Hypothalamus (tissue), 51 donors: ENCODE results near the gene FOXK1.

Experiments used
- DNase-seq, 51 donors: peaks; one replicate each; lab custom pipeline; 2025; lab: John Stamatoyannopoulos, UW

Gene FOXK1

DNA sequence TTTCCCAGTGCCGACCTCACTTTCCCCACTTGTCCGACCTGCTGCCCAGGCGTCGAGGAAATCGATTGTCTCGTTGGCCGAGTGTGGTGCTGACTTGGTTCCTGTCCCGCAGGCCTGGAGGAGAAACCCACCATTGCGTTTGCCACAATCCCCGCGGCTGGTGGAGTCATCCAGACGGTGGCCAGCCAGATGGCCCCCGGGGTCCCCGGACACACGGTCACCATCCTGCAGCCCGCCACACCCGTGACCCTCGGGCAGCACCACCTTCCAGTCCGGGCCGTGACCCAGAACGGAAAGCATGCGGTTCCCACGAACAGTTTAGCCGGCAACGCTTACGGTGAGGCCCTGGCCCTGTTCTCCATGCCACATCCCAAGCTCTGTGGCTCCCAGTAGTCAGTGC lies 78.9 kb downstream of the FOXK1 start:
- no peak for DNase-seq

DNA sequence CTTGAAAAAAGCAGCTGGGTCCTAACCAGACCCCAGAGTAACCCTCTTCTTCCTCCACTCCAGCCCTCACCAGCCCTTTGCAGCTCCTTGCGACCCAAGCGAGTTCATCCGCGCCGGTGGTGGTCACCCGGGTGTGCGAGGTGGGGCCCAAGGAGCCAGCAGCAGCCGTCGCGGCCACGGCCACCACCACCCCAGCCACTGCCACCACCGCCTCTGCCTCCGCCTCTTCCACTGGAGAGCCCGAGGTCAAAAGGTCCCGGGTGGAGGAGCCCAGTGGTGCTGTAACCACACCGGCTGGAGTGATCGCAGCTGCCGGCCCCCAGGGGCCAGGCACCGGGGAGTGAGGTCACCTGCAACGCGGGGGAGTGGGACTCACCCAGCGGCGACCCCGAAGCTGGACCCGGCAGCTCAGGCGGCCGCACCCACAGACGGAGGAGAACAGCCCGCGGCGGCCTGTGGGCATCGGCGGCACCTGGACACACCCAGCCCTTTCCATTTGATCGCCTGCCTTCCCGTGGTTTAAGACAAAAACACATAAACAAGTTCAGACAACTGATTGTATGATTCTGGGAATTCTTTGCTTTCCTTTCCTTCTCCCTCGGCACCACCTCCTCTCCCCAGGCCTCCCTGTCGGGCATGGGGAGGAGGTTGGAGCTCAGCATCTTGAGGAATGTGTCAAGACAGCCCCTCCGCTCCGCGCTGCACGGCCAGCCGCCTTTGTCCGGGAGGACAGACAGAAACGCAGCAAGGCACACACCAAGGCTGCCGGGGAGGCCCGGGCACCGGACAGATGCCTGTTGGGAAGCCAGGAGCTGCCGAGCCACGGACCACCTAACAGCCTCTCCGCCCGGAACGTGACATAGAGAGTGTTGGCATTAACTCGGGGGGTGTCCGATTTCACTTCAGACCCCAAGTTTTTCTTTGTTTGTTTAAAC lies 80.3 kb downstream of the FOXK1 start:
- no peak for DNase-seq

DNA sequence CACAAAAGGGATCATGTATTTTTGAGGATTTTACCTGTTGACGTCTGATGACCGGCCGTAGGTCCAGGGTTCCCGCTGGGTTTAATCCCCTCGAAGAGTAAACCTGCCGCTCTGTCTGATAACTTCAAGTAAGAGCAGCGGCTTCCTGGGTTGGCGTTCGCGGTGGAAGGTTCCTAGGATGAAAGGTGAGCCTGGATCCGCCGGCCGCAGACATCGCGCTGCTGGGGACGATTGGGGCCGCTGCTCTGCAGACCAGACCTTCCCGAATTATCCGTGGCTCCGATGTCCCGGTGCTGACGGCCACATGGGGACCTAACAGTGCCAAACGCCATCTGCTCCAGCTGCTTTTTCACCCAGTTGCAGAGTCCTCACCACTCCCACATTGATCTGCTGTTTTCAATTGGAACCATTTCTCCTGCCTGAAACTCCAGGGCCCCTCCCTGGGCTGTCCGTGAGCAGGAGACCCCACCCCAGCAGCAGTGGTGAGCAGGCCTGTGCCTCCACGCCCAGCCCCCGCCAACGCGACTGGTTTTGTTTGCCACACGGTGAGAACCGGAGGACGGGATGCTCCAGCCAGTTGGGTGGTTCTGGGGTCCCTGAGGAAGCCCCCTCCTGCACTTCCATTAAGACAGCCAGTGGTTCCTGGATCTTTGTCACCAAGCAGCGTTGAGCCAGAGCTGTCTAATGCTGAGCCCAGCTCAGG lies 81.1 kb downstream of the FOXK1 start:
- DNase-seq, result no peak

DNA sequence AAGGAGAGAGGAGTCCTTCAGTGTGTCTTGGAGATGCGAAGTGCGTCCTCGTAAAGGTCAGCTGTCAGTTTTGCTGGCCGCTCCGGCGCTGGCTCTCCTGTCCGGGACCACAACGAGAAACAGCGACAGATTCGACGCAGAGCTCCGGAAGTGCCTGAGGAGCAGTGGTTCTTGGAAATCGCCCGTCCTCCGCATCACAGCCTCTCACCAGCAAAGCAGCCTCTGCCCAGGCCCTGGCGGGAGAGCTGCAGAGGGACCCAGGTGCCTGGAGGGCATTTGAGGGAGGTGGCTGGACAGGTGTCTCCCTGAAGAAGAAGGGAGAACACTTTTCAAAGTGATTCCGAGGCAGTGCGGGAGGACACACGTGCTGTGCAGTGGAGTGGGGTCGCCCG lies 81.7 kb downstream of the FOXK1 start:
- no peak for DNase-seq

DNA sequence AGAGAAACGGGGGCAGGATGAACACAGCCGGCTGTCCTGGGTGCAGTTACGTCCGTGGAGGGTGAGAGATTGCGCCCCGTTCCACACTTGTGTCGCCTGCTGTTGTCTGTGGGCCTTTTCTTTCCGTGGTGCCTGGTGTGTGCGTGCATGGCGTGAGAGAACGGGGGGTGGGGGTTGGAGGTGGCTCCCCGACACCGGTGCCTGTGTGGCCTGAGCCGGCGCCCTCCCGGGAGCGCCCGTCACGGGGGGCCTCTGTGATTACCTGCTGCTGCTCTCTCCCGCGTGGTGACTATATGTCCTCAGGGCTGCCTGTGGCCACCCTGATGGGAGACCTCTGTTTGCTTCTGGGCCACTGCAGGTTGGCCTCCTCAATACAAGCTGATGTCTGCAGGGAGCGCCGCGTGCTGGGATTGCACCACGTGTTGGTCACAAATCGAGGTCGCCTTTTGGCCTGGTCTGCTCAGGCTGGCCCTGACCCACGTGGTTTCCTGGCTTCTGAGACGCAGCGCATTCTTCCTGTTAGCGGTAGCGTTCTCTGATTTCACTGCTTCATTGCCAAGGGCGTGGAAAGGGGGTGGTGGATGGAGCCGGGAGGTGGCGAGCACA lies 82.4 kb downstream of the FOXK1 start:
- DNase-seq, result no peak

DNA sequence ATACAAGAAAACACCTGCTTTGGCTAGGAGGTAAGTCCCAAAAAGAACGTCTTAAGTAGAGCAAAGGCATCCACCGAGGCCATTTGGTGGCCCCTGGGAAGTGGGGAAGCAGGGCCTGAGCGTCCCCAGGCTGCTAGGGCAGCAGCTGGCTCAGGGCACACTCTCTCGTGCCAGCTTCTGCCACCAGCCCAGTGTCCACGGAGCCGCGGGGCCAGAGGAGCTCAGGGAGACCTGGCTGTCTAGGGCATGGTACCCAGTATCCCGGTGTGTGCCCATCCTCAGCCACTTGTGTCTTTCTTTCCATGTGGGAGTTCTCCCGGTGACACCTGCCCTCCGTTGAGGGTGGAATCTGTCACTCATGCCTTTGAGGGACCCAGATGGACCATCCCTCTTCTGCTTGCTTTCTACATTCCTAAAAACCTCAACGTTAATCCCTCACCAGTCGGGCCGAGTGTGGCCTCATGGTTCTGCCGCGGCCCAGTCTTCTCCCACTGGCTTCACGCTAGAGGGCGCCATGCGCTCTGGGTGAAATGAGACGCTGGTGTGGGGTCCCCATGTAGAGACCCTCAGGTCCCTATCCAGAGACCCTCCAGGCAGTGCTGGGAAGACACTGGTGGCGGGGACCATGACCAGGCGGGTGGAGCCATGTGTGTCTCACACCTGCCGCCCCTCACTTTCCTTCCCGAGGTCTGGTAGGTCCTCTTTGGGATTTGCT lies 83.8 kb downstream of the FOXK1 start:
- DNase-seq, result no peak

DNA sequence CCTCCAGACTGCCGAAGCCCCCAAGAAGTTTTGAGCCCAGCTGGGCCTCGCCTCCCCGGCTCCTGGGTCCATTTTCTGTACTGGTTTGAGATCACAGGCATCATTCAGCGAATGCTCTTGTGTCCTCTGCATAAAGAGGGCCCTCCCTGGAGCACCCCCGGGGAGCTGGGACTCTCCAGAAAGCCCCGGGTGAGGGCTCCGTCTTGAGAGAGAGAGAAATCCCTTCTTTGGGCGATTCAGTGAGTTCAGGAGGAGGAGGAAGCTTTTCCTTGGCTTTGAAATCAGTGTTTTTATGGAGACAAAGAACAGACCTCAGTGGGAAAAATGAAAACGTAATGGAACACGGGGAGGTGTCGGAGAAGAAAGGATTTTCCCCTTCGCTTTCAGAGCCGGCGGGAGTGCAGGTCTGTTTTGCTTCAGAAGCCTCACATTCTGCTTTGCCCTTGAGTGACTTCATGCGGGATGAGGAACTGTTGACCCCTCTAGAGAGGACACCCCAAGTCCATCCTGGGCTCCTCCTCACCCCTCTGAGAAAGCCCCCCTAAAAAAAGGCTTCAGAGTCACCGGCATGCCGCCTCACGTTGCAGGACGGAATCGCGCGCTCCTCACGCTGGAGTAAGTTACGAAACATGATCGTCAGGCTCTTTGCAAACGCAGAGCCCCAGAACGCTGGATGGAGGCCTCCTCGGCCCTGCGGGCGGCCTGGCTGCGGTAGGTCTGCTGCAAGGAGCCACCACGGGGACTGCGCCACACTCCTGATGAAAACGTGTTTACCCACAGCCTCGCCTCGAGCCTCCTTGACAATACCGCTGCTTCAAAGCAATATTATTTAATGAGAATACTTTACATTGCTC lies 84.8 kb downstream of the FOXK1 start:
- DNase-seq, result no peak

DNA sequence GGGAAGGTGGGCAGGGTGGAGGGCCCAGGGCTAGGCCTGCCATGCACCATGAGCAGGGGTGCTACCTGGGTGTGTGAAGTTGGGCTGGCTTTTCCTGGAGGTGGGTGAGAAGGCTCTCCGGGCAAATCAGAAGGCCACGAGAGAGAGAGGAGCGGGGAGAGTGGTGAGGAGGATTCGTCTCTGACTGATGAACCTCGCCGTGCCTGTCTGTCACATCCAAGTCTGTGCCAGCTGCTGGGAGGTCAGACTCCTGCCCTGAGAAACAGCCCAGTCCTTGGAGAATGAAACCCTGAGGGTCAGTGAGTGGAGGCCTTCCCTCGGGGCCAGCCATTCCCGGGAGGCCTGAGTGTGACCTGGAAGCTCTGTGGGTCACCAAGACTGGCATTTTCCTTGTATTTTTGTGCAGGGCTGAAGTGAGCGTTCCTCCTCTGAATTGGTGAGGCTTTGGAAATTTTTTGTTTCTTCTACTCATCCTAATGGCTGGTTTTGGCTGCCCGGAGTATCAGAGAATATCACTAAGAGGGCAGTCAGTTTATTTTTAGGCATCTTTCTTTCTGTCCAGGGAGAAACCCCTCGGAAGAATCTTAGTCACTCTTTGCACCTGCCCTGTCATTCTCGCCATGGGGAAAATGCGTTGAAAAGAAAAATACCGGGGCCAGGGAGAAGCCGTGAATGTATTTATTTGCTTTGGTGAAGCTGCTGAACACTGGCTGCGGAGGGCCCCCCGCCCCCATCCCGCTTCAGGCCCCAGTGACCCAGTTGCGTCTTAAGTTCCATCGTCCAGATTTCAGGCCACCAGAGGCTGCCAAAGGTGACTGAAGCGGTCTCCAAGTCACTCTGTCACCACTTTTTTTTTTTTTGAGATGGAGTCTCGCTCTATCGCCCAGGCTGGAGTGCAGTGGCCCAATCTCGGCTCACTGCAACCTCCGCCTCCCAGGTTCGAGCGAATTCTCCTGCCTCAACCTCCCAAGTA lies 86.8 kb downstream of the FOXK1 start:
- DNase-seq, result no peak

DNA sequence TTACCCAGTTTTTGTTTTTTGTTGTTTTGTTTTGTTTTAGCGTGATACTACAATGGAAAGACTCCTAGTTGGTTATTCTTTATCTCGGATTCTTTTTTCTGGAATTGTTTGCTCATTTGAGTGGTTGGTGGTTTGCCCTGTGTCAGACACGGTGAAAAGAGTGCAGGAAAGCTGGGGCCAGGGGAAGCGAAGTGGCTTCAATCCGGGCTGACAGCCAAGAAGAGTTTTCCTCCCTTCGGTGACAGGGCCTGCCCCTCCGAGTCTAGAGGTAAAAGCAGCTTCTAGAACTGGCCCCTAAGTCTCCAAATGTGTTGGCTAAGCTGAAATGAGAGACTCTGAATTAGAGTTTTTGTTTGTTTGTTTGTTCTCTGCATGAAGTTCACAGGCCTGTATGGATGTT lies 87.7 kb downstream of the FOXK1 start:
- peak in 2 of 51 donors; percentile 10 to 21 for DNase-seq

DNA sequence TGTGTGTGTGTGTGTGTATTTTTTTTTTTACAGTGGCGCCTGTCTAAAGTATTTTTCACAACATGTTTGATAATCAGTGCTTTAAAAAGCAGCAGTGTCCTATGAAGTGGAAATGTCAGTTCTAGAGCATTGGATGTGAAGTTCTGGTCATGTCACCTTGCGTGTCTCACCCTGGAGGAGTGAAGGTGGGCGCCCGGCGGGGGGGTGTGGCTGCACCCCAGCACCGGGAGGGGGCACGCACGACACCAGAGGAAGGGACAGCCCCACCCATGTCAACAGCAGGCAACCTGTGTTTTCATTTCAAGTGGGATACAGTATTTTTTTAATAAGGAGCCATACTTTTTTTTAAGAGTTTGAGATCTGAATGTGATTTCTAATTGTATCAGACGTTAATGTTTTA lies 88.8 kb downstream of the FOXK1 start:
- DNase-seq, result no peak

DNA sequence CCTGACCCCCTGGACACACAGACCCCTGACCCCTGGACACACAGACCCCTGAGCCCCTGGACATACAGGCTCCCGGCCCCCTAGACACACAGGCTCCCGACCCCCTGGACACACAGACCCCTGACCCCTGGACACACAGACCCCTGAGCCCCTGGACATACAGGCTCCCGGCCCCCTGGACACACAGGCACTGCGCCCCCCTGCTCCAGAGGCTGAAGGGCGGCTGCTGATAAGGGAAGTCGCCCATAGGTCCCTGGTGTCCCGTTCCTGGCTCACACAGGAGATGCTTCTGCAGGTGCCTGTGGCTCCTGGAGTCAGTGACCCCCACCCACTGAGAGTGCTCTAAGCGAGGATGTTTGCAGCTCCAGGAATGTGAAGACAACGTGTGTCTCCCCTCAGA lies 89.6 kb downstream of the FOXK1 start:
- no peak for DNase-seq

DNA sequence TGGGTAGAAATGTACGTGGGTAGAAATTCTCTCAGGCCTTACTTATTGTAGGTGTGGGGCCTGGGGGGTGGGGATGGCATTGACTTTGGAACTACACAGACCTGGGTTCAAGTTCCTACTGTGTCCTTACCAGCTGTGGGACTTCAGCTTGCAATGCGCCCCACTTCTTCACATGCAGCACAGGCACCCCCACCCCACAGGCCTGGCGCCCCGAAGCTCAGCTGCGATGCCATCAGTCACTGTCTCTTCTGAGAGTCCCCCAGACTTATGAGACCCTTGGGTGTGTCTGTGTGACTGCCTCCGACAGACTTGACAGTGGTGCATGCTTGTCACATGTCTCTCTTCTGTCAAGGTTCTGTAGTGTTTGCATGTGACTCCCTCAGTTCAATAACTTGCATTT lies 90.2 kb downstream of the FOXK1 start:
- DNase-seq, result no peak

DNA sequence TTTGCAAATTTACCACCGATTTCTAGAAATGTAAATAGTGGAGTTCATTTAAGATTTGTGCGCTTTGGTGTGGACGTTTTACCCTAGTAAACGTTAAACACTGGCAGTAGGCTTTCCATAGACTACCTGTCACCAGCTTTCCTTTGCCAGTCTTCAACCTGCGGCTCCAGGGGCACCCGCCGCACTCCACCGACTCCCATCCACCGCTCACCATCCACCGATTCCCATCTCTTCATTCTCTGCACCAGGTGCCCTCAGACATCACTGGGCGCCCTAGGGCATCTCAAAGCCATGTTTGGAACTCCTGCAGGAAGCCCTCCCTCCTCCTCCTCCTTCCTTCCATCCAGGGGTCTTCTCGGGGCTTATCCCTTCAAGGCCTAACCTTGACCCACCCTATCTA lies 91.9 kb downstream of the FOXK1 start:
- no peak for DNase-seq

DNA sequence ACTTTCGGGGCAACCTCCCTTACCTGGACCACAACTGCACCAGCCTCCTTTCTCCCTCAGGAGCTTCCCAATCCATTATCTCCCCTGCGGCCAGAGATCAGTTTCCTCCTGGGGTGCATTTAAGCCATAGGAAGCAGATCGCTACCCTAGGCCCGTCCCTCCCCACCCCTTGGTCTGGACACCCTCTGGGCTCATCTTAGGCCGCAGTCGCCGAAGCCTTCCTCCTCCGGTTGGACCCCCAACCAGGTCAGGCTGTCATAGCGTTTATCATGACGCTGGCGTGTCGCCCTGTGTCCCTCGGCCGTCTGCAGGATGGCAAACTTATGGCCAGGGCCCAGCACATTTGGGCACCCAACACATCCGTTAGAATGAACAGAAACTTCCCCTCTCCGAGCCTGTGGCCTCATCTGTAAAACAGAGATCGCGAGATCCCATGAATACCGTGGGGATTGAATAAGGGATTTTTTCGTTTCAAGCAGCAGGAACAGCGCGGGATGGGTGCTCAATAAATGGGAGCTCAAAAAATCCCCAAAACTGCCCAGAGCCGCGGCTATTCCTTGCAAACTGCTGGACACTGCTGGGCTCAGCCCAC lies 92.7 kb downstream of the FOXK1 start:
- DNase-seq, result peak in 1 of 51 donors; percentile 42

DNA sequence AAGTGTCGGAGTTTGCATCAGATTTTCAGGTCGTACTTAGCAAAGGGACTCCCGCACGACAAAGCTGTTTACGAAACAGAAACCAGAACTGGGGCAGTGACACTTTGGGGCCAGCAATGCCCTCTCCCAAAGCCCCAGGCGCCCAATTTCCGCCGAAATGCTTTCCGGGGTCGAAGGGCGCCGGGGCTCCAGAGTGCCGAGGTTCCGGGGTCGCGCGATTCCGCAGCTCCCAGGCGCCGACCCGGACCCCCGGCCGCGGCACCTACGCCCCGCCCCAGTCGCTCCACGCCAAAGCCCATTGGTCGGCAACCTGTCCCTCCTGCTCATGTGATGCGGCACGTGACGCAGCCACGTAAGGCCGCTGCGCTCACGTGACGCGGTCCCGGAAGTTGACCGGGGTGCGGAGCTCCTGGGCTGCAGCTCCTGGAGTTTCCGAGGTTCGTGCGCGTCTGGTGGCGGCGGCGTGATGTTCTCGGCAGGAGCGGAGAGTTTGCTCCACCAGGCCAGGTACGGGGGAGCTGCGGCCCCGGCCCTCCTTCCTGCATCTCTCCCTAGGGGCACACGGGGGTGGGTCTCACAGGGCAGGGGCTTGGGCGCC lies 93.3 kb downstream of the FOXK1 start, which contains the start of gene AP5Z1:
Gene AP5Z1 (plus strand): TSS at position 374 of the 598 bp plus-strand sequence. CDS start 93 bp downstream, at position 467.
- DNase-seq, result peak; percentile 53 to 98 (median 93)

DNA sequence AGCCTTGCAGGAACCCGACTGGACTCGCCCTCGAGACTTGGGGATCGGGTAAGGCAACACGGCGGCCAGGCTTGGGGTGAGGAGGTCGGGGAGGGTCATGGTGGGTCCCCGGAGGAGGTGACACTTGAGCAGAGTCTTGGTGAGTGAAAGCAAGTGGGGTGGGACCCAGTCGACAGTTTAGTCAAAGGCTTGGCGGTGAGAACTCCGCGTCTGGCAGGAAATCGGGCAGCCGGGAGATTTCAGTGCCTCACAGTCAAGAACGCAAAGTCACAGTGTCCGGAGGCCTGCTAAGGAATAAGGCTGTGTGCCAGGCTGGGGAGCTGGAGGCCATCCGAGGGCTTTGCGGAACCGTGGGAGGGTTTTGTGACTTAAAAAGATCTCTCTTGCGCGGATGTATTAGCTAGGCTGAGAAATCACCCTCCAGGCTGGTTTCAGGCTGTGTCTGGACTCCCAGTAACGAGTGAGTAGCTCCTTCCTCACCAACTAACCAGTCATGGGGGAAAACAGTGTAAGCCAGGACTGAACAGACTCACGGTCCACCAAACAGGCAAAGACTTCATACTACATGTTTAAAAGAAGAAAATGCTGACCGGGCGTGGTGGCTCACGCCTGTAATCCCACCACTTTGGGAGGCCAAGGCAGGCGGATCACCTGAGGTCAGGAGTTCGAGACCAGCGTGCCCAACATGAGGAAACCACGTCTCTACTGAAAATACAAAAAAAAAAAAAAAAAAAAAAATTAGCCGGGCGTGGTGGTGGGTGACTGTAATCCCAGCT lies 93.9 kb downstream of the FOXK1 start:
- peak in 4 of 51 donors; percentile 47 to 64 (median 59) for DNase-seq

DNA sequence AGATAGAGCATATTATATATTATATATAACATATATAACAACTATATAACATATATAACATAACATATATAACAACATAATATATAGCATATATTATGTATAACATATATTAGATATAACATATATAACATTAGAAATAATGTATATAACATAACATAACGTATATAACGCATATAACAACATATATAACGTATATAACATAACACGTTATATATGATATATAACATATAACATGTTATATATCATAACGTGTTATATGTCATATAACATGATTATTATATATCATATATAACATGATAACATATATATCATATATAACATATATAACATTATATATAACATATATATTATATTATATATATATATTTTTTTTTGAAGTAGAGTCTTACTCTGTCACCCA lies 97.0 kb downstream of the FOXK1 start:
- DNase-seq, result no peak
